GM20431 (cell line): ENCODE measurements around the gene AKT2.

Experiments
- in situ Hi-C: fragments of 300-500 bp; cut with MseI, MboI; formaldehyde crosslinking; loops from one replicate; pipeline ENCODE4 v1.15.0; 2020; ENCODE audit warnings: low sequenced_read_pairs; ENCODE audit not compliant: unreplicated experiment

AKT2 gene

DNA sequence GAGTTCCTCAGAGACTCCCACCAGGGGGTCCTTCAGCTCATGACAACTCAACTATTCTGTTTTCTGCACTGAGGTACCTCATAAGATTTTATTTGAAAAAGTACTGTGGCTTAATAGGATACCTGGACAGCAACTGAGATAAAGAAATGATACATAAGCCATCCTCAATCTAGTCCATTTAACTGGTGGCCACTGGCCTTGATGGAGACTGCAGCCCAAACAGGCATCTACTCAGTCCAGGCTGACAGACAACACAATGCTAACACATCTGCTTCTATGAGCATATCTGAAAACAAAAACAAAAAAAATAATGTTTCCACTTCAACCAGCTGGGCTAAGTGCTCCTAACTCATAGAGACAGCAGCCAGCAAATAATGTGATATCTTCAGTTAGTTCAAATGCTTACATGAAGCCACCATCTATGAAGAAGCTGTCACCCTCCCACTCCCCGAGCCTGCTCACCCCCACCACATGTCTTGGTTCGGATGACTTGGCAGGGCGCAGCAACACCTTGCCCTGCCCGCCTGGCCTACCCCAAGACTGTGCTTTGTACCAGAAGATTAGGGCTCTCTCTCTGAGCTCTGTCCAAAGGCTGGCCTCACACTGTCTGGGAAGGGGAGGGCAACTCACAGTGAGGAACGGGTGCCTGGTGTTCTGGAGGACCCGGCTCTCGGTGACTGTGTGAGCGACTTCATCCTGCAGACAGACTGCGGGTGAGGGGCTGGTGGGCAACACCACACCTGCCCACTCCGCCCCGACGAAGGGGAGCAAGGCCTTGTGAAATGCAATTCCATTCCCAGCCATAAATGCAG is 45.5 kb downstream of the AKT2 start:
- in situ Hi-C loops: no loop called here

DNA sequence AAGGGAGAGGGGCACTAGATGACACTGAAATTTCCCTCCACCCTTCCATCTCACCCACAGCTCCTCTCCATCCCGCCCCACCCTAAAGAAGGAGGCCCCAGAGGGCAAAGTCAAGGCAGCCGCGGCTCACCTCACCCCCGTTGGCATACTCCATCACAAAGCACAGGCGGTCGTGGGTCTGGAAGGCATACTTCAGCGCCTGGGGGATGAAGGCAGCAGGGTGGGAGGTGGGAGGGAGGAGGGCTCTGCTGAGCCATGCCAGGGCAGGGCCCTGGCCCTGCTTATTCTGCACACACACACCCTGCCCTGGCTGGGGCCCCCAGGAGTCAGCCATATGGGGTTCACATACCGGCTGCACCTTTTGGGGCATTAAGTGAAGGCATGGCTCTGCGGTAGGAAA is 46.4 kb downstream of the AKT2 start:
- in situ Hi-C loops: no loop called here

DNA sequence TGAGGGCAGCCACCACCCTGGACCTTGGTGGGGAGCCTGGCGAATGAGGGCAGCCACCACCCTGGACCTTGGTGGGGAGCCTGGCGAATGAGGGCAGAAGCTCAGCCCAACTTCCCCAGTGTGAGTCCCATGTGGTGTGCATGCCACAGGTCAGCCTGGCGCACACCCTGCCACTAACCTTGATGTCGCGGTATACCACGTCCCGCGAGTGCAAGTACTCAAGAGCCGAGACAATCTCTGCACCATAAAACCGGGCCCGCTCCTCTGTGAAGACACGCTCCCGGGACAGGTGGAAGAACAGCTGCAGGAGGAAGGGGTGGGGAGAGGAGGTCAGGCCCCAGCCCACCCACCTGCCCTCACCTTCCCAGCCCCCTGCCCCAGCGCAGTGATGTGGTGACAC is 47.4 kb downstream of the AKT2 start:
- in situ Hi-C loops: no loop called here

DNA sequence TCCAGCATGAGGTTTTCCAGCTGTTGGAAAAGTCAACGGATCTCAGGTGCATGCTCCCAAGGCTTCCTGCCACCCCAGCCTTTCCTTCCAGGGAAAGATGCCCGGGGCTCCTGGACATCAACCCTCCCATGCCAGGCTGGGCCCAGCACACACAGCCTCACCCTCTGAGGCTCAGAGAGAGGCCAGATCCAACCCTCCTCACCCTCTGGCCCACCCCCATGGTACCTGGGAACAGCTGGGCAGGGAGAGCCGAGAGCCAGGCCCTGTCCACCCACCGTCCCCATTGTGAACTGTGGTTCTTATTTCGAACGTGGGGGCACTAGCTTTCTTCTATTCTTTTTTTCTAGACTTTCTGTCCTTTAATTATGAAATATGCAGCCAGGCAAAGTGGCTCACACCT is 48.8 kb downstream of the AKT2 start:
- in situ Hi-C loops: no loop called here

DNA sequence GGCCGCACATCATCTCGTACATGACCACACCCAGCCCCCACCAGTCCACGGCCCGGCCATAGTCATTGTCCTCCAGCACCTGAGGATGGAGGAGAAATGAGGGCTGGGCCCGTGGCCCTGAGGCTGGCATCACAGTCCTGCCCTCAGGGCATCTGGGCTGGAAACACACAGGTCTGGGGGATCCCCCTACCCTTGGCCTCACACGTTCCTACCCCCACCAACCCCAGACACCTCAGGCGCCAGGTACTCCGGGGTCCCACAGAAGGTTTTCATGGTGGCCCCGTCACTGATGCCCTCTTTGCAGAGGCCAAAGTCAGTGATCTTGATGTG is 49.2 kb downstream of the AKT2 start:
- in situ Hi-C loops: no loop called here

DNA sequence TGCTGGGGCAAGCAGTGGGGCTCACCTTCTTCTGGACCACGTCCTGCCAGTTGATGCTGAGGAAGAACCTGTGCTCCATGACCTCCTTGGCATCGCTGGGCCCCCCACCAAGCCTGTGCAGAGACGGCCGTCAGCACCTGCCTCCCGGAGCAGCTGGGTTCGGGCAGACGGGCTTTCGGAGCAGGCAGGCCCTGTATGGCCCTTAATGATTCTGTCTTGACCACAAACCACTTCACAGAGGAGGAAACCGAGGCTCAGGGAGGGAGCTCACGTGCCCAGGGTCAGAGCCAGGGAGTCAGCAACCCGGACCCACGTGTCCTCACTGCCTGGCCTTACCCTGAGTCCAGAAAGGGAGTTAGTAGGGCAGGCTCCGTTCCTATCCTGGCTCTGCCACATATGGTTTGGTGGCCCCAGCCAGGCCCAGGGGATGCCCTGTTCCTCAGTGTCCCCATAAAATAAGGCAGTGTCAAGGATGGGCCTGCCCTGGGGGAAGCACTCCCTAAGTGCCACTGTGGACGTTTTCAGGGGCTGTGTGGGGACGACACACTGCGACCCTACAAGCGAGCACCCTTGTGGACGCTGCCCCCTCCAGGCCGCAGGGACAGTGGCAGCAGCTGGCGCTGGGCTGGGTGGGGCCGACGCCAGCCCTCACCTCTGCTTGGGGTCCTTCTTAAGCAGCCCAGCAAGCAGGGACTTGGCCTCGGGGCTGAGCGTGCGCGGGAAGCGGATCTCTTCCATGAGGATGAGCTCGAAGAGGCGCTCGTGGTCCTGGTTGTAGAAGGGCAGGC is 49.7 kb downstream of the AKT2 start:
- in situ Hi-C loops: no loop called here

DNA sequence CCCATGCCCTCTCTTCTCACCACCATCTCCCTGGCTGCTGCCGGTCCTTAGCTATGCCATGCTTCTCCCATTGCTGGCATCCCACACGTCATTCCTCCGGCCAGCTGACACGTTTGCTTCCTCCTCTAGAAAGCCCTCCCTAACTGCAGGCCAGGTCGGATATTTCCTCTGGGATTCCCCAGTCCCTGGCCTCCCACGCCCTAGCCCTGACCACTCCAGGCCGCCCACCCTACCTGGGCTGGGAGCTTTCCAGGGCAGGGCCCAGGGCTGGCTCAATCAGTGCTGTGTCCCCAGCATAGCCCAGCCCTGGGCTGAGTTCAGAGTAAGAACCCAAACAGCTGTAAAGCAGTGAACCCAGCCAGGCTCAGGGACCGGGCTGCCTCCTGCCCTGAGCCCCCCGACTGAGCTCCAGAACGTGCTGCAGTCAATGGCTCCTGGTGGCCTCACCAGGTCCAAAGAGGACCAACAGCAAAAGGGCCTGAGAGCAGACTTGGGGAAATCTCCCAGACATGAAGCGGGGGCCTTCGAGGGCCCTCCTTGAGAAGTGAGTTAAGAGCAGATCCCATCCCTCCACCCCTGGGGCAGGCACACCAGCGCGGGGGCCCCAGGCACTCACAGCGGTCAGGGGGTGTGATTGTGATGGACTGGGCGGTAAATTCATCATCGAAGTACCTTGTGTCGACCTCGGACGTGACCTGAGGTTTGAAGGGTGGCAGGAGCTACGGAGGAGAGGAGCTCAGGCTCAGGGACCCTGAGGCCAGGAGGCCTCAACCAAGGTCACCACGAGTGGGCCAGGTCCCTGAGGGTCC is 50.5 kb downstream of the AKT2 start:
- in situ Hi-C loops: no loop called here

DNA sequence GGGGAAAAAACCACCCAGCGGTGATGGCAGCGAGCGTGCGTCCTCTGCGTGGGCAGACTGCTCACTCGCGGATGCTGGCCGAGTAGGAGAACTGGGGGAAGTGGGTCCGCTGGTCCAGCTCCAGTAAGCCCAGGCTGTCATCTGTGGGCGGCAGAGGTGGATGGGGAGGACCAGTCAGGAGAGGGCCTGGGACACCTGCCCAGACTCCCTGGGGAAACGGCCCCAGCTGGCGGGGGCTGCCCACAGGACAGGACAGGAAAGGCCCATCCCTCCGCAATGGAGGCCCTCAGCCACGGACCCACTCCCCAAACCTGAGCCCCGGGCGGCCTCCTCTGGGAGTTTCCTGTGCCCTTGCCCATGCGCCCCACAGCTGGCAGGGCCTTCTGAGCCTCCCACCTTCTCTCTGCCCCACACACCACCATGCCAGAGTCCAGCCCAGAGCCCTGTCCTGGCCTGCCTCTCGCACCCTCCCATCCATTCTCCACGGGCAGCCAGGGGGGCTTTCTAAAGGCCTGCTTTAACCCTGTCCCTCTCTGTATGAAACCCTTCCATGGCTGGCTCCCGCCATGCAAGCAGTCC is 51.2 kb downstream of the AKT2 start:
- in situ Hi-C loops: no loop called here

DNA sequence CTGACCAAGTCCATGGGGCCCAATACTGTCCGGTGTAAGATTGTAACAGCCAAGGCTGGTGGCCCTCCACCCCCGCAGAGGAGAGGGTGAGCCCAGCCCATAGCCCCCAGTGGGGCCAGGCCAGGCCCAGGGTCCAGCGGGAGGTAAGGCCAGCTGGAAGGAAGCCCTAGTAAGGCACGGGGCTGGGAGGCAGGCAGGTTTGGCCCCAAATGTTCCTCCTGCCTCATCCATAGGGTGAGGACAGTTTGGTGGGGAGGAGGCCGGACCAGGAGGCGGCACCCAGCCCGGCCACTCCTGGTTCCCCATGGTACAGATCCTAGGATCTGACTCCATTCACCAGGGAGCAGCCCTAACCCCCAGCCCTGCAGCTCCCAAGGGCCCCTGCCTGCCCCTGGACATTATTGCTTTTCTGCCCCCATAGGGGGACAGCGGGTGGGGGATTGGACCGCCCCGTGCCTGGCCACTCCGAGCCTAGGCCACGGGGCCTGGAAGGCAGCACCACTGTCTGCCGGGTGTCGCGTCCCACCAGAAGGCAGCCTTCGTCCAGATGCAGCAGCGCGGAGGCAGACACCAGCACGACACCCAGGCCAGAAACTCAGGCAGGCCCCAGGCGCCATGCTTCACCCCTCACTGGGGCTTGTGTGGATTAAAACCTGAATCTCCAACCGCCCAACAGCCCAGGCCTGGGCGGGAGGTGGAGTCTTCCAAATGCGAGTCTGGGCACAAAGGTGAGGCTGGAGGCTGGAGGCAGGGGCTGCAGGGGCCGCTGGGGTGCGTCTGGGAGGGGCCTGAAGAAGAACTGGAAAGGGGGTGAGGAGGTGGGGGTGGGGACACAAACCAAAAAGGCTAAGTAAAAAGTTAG is 52.0 kb downstream of the AKT2 start:
- in situ Hi-C loops: no loop called here

DNA sequence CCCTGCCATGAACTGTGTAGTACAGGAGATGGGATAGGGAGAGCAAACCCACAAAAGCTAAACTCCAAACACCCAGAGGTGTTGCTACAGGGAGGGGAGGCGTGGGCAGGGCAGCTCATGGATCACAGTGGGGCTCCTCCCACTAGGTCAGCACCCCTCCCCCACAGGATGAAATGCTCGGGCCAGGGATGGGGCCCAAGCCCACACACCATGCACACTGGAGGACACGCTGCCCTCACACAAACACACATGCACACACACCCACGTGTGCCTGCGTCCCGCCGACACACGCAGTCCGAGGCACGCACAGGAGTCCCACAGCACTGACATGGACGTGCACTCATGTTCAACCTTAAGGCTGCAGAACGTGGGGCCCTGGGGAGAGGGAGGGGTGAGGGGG is 52.7 kb downstream of the AKT2 start:
- in situ Hi-C loops: no loop called here

DNA sequence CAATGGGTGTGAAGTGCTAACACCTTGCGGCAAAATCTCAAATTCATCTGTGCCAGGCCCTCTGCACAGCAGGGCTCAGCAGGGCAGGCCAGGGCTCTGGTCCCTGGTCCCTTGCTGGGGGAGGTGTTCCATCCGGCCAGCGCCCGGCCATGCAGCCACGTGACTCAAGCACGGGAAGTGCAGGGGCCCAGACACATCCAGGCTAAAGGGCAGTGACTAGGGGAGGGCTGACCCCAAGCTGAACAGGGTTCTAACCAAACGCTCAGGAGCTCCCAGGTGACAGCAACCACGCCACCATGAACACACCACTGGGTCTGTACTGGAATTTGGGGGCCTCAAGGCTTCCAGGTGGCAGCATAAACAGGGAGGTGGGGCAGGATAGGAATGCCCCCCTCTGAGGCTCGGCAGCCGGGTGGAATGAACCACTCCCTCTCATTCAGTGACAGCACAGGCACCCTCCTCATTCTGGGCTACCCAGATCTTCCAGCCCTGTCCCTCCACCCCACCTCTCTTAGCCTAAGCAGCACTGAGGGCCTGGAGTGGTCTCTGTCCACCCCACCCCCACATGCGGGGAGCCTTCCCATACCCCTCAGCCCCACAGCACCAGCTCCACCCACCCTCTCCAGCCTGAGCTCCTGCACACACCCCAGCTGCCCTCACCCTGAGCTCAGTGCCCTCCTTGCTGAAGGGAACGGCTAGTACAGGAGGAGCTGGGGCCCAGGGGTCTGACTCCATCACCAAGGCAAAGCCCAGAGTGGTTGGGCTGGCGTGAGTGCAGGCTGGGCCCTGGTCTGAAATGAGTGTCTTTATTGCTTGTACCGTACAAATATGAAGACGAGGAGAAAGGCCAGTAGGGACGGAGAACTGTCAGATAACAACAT is 53.4 kb downstream of the AKT2 start:
- in situ Hi-C loops: no loop called here

DNA sequence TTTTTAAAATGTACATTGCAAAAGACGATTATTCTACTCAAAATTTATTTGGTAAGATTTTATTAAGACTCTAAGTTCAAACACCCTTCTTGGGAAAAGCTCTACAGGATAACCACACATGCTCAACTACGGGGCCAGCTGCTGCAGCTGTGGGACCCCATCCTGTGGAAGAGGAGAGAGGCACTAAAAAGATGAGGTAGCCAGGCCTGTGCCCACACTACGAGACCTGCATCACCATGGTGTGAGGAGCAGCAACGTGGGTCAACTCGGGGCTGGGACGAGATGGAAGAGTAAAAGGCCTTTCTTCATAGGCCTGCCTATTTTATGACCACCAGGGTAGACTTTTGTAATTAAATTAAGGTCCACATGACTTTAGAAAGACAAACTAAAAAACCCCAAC is 54.1 kb downstream of the AKT2 start:
- in situ Hi-C loops: no loop called here

DNA sequence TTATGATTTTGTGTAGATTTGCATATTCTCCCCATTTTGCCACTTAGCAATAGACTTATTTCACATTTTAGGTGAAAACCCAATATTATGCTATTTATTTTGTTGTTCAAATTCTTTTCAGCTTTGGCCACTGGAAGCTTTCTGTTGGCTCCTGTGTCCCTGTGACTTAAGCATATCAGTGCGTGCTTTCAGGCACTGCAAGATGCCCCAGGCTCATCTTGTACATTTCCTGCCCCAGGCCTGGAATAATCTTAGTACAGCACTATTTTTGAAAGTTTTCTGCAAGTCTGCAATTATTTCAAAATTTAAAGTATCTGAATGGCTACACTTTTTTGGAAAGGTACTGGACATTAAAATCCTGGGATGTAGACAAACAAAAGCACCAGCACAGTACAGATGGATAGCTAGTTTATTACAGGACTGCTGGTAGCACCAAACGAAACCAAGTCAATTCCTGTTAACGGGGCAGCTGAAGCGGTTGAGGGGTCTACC is 55.2 kb downstream of the AKT2 start:
- in situ Hi-C loops: loop anchor here (10.0 kb wide), 1 partner anchor 95 kb away; no protein-coding TSS in a partner anchor

DNA sequence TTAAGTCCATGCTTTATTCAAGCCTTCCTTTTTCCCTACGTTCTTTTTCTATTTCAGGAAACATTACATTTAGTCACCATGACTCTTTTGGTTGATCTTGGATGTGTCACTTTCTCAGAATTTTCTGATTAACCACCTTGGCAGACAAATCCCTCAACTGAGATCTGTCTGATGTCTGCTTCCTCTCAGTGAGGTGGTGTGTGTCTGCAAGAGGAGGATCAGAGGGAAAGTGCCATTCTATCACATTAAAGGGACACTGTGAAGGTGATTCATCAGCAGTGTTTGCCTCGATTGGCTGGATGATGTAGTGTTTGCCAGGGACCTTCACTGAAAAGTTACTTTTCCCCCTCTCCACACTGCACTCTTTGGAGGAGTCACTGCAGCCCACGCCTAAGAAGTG is 55.7 kb downstream of the AKT2 start:
- in situ Hi-C loops: loop anchor here (10.0 kb wide), 1 partner anchor 95 kb away; no protein-coding TSS in a partner anchor

DNA sequence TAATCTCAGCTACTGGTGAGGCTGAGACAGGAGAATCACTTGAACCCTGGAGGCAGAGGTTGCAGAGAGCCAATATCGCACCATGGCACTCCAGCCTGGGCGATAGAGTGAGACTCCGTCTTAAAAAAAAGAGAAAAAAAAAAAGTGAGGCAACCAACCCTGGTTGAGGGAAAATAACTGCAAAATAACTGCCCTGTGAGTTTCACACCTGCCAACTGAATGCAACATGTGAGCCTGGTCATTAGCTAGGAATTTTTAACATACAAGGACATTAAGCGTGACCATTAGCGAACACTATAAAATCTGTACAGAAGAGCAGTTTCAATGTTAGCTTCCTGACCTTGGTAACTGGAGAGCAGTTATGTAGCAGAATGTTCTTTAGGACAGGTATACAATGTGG is 56.3 kb downstream of the AKT2 start:
- in situ Hi-C loops: loop anchor here (10.0 kb wide), 1 partner anchor 94 kb away; no protein-coding TSS in a partner anchor

DNA sequence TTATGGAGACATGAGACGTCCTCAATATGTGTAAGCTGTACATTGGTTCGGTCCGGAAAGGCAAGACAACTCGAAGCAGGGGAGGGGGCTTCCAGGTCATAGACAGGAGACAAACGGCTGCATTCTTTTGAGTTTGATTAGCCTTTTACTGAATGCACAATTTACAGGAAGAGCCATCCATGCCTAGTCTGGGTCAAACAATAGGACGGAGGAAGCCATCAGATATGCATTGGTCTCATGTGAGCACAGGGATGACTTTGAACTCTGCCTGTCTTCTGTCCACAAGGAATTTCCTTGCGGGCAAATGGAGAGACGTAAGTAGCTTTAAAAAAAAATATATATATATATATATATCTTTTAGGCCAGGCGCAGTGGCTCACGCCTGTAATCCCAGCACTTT is 56.8 kb downstream of the AKT2 start:
- in situ Hi-C loops: loop anchor here (10.0 kb wide), 1 partner anchor 94 kb away; no protein-coding TSS in a partner anchor

DNA sequence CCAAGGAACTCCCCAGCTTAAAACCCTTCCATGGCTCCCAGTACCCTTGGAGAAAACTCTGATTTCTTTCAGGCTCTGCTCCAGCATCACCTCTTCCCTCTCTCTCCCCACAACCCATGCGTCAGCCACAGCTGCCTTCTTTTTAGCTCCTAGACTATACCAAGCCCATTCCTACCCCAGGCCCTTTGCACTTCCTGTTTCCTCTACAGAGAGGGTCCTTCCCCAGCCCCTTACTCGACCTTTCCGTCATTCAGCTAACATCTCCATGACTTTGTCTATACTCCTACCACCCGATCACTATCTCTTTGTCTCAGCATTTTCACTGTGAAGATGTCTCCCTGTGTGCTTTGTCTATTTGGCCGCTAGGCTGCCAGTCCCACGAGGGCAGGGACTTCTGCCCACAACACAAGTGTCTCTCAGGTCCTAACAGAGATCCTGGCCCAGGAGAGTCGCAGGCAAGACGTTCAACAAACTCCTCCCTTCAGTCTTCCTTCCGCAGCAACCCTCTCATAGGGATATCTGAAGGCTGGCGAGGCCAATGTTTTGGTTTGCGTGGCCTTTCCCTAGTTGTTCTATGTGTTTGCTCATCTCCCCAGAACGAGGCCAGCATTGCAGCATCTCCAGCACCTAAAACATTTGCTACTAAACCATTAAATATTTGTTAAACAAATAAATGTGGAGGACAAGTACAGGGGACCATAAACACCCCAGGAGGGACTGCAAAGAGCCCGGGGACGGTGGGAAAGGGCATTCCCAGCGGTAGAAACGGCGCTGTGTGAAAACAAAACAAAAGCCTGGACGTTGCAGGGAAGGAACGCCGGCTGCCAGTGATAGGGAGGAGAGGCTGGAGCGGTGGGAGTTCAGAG is 59.5 kb downstream of the AKT2 start:
- in situ Hi-C loops: loop anchor here (10.0 kb wide), 1 partner anchor 91 kb away; no protein-coding TSS in a partner anchor
